Urothelium cell line (cell line): ENCODE data around the gene MYPN.
"Not testable (repeated sequence)": the region's sequence is repeated elsewhere in the genome, so short reads cannot be mapped to it uniquely, and the experiment has no call there.

ENCODE experiments used
- DNase-seq: peaks from one replicate; pipeline ENCODE4 v3.0.0; 2011; ENCODE audit warnings: low spot score, mixed read lengths
- FAIRE-seq: peaks from 2 replicates; lab custom pipeline; 2011; peaks lifted over from hg19 to GRCh38; lab: Jason Lieb, UNC

MYPN gene

GRCh38 chr10:68223535-68224165 is 114.4 kb downstream of the MYPN start:
- FAIRE-seq: no peak
- DNase-seq: no peak

- DNase-seq: no peak
- no peak for FAIRE-seq
Measured at GRCh38 chr10:68224810-68225209, 115.5 kb downstream of the MYPN start.

GRCh38 chr10:68230268-68230667 is 121.0 kb downstream of the MYPN start:
- DNase-seq (no peak), FAIRE-seq (no peak)

GRCh38 chr10:68231106-68231816 is 122.0 kb downstream of the MYPN start:
- DNase-seq (peak; percentile 99), FAIRE-seq (peak; percentile 98)

- no peak for DNase-seq
- FAIRE-seq: no peak
Measured at GRCh38 chr10:68231817-68232251, 122.5 kb downstream of the MYPN start, which contains the start of gene ATOH7. TSS of gene ATOH7 (minus strand) at chr10:68232113. CDS start at chr10:68231677, 436 bp downstream.

GRCh38 chr10:68233046-68233445 is 123.8 kb downstream of the MYPN start:
- FAIRE-seq: no peak
- no peak for DNase-seq

- no peak for FAIRE-seq
- DNase-seq: no peak
Measured at GRCh38 chr10:68235111-68235510, 125.8 kb downstream of the MYPN start.

GRCh38 chr10:68235581-68235980 is 126.3 kb downstream of the MYPN start:
- DNase-seq (no peak), FAIRE-seq (no peak)

GRCh38 chr10:68237173-68237572 is 127.9 kb downstream of the MYPN start:
- no peak for DNase-seq
- no peak for FAIRE-seq

GRCh38 chr10:68238371-68238770 is 129.1 kb downstream of the MYPN start:
- FAIRE-seq: no peak

GRCh38 chr10:68239069-68239468 is 129.8 kb downstream of the MYPN start:
- no peak for FAIRE-seq

More at GRCh38 chr10:68238371-68238770, 129.1 kb downstream of the MYPN start:
- DNase-seq: no peak

GRCh38 chr10:68239596-68240150 is 130.4 kb downstream of the MYPN start:
- FAIRE-seq: no peak
- DNase-seq: no peak

More at GRCh38 chr10:68239069-68239468, 129.8 kb downstream of the MYPN start:
- DNase-seq: no peak

- FAIRE-seq (no peak), DNase-seq (no peak)
Measured at GRCh38 chr10:68242051-68242450, 132.8 kb downstream of the MYPN start.

- FAIRE-seq, DNase-seq: not testable (repeated sequence)
Measured at GRCh38 chr10:68246397-68246796, 137.1 kb downstream of the MYPN start.

GRCh38 chr10:68247931-68248330 is 138.6 kb downstream of the MYPN start:
- FAIRE-seq: no peak
- no peak for DNase-seq

- no peak for DNase-seq
- no peak for FAIRE-seq
Measured at GRCh38 chr10:68249297-68249696, 140.0 kb downstream of the MYPN start.

- no peak for DNase-seq
- FAIRE-seq: no peak
Measured at GRCh38 chr10:68251151-68251550, 141.9 kb downstream of the MYPN start.

GRCh38 chr10:68251625-68252495 is 142.6 kb downstream of the MYPN start:
- no peak for FAIRE-seq
- DNase-seq: no peak

- DNase-seq: no peak
- no peak for FAIRE-seq
Measured at GRCh38 chr10:68253346-68253745, 144.1 kb downstream of the MYPN start.

- FAIRE-seq: peak; percentile 5
- DNase-seq: no peak
Measured at GRCh38 chr10:68261132-68261856, 152.0 kb downstream of the MYPN start.
